RCC 7860 (cell line): ENCODE data around the gene FOXD4L1.
"Not testable (repeated sequence)": the region's sequence is repeated elsewhere in the genome, so short reads cannot be mapped to it uniquely, and the experiment has no call there.

Source experiments
- DNase-seq: peaks from one replicate; pipeline ENCODE4 v3.0.0-alpha.2; 2015; ENCODE audit warnings: low spot score
- FAIRE-seq: peaks from 2 replicates; lab custom pipeline; 2012; peaks lifted over from hg19 to GRCh38; lab: Jason Lieb, UNC

Gene FOXD4L1

GRCh38 chr2:113521492-113521891 lies 23.0 kb downstream of the FOXD4L1 start:
- FAIRE-seq, DNase-seq: not testable (repeated sequence)

- FAIRE-seq, DNase-seq: not testable (repeated sequence)
Observed at GRCh38 chr2:113524986-113525385, 26.5 kb downstream of the FOXD4L1 start.

- not testable (repeated sequence) for FAIRE-seq, DNase-seq
Observed at GRCh38 chr2:113527350-113528045, 29.0 kb downstream of the FOXD4L1 start.

GRCh38 chr2:113528126-113528525 lies 29.7 kb downstream of the FOXD4L1 start:
- FAIRE-seq, DNase-seq: not testable (repeated sequence)

- DNase-seq, FAIRE-seq: not testable (repeated sequence)
Observed at GRCh38 chr2:113528904-113529303, 30.4 kb downstream of the FOXD4L1 start.

GRCh38 chr2:113532991-113533390 lies 34.5 kb downstream of the FOXD4L1 start:
- FAIRE-seq, DNase-seq: not testable (repeated sequence)

- not testable (repeated sequence) for DNase-seq, FAIRE-seq
Observed at GRCh38 chr2:113536573-113536972, 38.1 kb downstream of the FOXD4L1 start.

- DNase-seq, FAIRE-seq: not testable (repeated sequence)
Observed at GRCh38 chr2:113540834-113541203, 42.4 kb downstream of the FOXD4L1 start.

- not testable (repeated sequence) for DNase-seq
Observed at GRCh38 chr2:113541204-113541975, 42.9 kb downstream of the FOXD4L1 start.

GRCh38 chr2:113541976-113542485 lies 43.6 kb downstream of the FOXD4L1 start:
- not testable (repeated sequence) for FAIRE-seq

More at GRCh38 chr2:113541204-113541975, 42.9 kb downstream of the FOXD4L1 start:
- FAIRE-seq = not testable (repeated sequence)

GRCh38 chr2:113542529-113542928 lies 44.1 kb downstream of the FOXD4L1 start:
- DNase-seq, FAIRE-seq: not testable (repeated sequence)

More at GRCh38 chr2:113541976-113542485, 43.6 kb downstream of the FOXD4L1 start:
- not testable (repeated sequence) for DNase-seq
